Measurements from ENCODE around the gene NR1H2.

The NR1H2 gene

DNA sequence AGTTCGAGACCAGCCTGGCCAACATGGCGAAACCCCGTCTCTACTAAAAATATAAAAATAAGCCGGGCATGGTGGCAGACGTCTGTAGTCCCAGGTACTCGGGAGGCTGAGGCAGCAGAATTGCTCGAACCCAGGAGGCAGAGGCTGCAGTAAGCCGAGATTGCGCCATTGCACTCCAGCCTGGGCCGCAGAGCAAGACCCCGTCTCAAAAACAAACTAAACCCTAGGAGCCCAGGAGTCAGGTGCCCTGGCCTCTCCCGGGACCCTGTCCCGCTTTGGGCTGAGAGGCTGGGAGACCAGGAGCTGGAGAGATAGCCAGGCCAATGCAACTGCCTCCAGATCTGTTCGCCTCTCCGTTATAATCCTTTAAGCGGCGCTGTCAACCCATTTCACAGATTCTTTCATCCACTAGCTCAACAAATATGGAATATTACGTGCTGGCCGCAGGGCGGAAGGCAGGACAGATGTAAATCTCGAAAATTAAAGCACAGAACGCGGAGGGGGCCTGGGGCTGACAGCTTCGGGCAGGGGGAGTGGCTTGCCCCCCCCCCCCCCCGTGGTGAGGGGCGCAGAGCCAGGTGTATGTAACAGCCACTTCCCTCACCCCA is 51.2 kb downstream of the NR1H2 start:
- no peak for DNase-seq

DNA sequence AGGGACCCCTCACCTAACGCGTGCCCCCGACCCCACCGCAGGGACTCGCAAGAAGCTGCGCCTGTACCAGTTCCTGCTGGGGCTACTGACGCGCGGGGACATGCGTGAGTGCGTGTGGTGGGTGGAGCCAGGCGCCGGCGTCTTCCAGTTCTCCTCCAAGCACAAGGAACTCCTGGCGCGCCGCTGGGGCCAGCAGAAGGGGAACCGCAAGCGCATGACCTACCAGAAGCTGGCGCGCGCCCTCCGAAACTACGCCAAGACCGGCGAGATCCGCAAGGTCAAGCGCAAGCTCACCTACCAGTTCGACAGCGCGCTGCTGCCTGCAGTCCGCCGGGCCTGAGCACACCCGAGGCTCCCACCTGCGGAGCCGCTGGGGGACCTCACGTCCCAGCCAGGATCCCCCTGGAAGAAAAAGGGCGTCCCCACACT is 51.8 kb downstream of the NR1H2 start:
- peak; percentile 14 for DNase-seq

DNA sequence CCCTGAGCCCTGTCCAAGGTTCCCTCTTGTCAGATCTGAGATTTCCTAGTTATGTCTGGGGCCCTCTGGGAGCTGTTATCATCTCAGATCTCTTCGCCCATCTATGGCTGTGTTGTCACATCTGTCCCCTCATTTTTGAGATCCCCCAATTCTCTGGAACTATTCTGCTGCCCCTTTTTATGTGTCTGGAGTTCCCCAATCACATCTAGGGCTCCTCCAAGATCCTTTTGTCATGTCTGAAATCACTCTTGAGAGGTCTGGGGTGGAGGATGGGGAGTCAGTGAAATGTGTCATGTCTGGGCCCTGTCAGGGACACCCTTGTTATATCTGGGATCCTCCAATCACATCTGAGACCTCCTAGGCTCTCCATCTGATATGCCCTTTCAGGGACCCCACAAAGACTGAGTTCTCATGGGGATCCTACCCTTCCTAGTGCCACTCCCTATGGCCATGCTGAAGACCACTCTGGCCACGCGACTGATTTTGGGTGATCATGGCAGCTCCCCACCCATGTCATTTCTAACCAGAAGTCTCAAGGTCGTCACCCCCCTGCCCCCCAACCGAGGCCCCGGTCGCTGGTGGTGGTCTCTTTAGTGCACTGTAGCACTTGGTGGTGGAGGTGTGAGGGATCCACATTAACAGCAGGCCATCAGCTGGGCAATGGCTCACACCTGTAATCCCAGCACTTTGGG is 52.7 kb downstream of the NR1H2 start:
- DNase-seq = no peak

DNA sequence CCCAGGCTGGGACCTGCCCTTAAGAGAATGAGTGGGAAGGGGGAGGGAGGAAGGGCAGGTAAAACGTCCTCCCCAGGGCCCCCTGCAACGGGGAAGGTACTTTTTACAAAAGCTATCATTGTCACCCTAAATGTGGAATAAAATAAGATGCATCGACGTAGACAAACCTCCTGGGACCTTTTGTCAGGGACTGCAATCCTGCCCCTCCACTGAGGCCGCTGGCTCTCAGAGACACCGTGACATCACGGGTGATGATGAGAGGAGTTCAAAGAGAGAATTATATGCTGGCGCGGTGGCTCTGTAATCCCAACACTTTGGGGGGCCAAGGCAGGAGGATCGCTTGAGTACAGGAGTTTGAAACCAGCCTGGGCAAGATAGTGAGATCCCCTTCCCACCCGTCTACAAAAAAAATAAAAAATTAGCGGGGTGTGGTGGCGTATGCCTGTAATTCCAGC is 54.7 kb downstream of the NR1H2 start:
- no peak for DNase-seq

DNA sequence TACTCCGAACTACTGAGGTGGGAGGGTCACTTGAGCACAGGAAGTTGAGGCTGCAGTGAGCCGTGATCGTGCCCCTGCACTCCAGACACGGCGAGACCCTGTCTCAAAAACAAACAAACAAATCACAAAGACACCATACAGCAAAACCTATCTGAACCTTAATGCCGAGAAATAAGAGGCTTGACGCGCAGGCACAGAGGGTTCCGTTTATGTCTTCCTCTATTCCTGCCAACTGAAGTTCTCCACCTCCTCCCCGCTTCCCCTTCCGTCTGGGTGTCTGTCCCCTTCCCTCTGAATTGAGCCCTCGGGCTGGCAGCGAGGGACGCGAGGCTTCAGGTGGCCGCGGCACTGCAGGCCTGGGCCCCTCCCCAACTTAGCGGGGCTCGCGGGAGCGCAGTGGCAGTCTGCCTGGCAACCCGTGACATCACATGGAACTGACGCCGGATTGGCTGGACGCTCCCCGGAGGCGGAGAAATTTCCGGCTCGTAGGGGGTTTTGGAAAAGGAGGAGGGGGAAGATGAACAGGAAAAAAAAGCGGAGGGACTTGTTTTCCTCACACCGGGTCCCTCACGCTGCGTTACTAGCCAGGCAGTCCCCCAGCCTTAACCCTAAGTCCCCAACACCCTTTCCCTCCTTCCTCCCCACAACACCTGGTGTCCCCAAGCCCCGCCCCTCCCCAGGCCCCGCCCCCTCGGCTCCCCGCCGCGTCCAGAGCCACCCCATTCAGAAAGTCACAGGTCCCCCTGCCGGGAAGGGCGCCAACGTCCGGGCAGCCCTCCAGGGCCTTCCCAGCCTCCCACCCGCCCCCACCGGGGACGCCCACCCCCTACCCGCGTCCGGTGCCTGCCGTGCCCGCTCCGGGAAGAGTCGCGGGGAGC is 55.3 kb downstream of the NR1H2 start:
- peak; percentile 82 for DNase-seq

DNA sequence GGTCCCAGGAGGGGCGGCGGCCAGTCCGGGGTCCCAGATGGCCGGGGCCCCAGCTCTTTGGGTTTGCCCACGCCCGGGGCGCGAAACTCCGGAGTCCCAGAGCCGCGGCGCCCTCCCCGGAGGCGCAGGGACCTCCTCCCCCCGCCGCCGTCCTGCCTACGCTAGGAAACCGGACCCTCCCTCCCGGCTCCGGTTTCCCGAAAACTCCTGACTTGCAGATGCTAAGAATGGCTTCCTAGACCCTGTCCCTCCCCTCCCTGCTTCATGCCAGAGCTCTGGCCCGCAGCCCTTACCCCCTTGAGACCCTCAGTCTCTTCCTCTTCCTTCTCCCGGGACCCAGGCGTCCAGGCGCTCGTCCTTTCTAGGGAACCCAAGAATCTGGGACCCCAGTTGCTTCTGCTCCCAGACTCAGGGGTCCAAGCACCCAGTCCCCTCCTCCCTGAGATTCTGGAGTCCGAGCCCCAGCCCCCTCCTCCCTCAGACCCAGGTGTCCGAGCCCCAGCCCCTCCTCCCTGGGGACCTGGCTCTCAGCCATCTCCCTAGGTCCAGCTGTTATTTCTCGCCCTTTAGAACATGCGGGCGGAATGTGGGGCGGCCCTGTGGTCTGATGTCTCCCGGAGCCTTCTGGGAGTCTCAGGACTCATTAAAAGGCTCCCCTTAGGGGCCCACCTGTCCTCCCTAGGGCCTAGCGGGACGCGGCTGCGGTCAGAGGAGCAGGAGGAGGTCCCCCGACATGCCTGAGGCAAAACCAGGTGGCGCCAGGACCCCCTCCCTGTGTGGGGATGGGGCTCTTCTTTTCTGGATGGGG is 56.2 kb downstream of the NR1H2 start, which contains the start of gene MYBPC2:
MYBPC2 (plus strand) TSS at position 672 of the 808 bp plus-strand sequence; CDS start at position 734, 62 bp downstream.
- no peak for DNase-seq

Measured in central memory CD4-positive, alpha-beta T cell (primary cell).